Prostate gland (tissue), 2 donors: Measurements from ENCODE around the gene PLEKHO1. TPM values are rescaled to one million over a fixed set of nuclear protein-coding genes. Genes with fewer than 3 reads are reported as not detected.

ENCODE experiments used
- DNase-seq: peaks from one replicate; pipeline ENCODE4 v3.0.0-alpha.2; 2019; ENCODE audit warnings: low spot score
- H3K27ac ChIP-seq, 2 donors: fragments of 200-600 bp; sonication (generic); 2 replicates each; pipeline ENCODE4 v1.5.1; 2017 to 2019
- H3K27me3 ChIP-seq: fragments of 200-600 bp; sonication (generic); replicated peaks from 2 replicates; pipeline ENCODE4 v1.5.1; 2019; ENCODE audit not compliant: insufficient read depth
- H3K36me3 ChIP-seq, 2 donors: fragments of 200-600 bp; sonication (generic); 1 replicate in 1 of 2; 2 replicates in 1 of 2; pipeline versions ENCODE4 v1.5.1 to v1.8.1; 2017 to 2019
- H3K4me1 ChIP-seq: fragments of 200-600 bp; sonication (generic); replicated peaks from 2 replicates; pipeline ENCODE4 v1.5.1; 2019
- H3K4me3 ChIP-seq, 2 donors: fragments of 200-600 bp; sonication (generic); 2 replicates each; pipeline ENCODE4 v1.5.1; 2017 to 2019
- H3K9me3 ChIP-seq: fragments of 200-600 bp; sonication (generic); 2 replicates; pipeline ENCODE4 v1.5.1; 2017
- CTCF ChIP-seq, 4 experiments: fragments of 200-600 bp in 2 of 4; fragments of 450-650 bp in 2 of 4; sonication (generic) in 2 of 4; IDR thresholded peaks; 1 replicate in 3 of 4; 2 replicates in 1 of 4; pipeline ENCODE4 v1.5.1; 2016 to 2019; ENCODE audit warnings: antibody characterized with exemption in 4 of 4, mild to moderate bottlenecking in 2 of 4, moderate library complexity in 2 of 4
- POLR2A ChIP-seq: fragments of 450-650 bp; IDR thresholded peaks from one replicate; pipeline ENCODE4 v1.6.1; 2016; ENCODE audit warnings: antibody characterized with exemption, mild to moderate bottlenecking
- POLR2AphosphoS5 ChIP-seq: sonication (generic); formaldehyde crosslinking; IDR thresholded peaks from one replicate; pipeline ENCODE4 v1.6.1; 2017; ENCODE audit warnings: antibody characterized with exemption
- WGBS: methylation state at CpG from one replicate; pipeline ENCODE4 v1.1.5; 2018; 5-methylcytosine and 5-hydroxymethylcytosine counted together
- intact Hi-C: fragments of 100-400 bp; cut with DNase I; formaldehyde crosslinking; loops from one replicate; pipeline ENCODE4 v1.14.2; 2022
- total RNA-seq, 2 donors: library from RNA; depleted of rRNA; stranded (reverse); fragments of >200 nt; gene quantifications; one replicate each; pipeline ENCODE4 v1.1.0, GENCODE V29; 2016

PLEKHO1 gene
- total RNA-seq, 2 donors from 2014 or later: 33.1 to 75.0 TPM

DNA sequence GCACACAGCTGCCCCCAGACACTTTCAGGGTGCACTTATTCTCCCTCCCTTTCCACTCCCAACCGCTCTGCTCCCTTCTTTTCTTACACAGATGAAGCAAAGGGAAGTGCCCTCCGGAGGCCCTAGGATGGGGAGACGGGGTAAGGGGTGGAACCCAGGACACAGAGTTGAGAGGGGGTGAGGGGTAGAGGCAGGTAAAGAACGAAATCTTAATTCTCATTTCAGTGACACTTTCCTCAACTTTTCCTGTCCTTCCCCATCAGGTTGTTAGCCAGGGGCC lies 12.8 kb downstream of the PLEKHO1 start:
- no peaks in the 10 kb centered on the region for H3K4me1 ChIP-seq
- H3K9me3 ChIP-seq: no peaks in the 10 kb centered on the region
- peak overlapping the region; percentile 93 to 95 for H3K27ac ChIP-seq
- intact Hi-C loops: no loop called here
- 28% methylated on average over 4 of the region's 4 CpGs for WGBS
- H3K36me3 ChIP-seq: no peaks in the 10 kb centered on the region
- no peak for TF ChIP-seq POLR2A
- TF ChIP-seq POLR2AphosphoS5: no peak
- TF ChIP-seq CTCF (IDR thresholded peaks at IDR 0.05): no peak
- DNase-seq: no peak
- no peaks in the 10 kb centered on the region for H3K27me3 ChIP-seq
- H3K4me3 ChIP-seq: peak overlapping the region in 1 of 2 donors; percentile 24

DNA sequence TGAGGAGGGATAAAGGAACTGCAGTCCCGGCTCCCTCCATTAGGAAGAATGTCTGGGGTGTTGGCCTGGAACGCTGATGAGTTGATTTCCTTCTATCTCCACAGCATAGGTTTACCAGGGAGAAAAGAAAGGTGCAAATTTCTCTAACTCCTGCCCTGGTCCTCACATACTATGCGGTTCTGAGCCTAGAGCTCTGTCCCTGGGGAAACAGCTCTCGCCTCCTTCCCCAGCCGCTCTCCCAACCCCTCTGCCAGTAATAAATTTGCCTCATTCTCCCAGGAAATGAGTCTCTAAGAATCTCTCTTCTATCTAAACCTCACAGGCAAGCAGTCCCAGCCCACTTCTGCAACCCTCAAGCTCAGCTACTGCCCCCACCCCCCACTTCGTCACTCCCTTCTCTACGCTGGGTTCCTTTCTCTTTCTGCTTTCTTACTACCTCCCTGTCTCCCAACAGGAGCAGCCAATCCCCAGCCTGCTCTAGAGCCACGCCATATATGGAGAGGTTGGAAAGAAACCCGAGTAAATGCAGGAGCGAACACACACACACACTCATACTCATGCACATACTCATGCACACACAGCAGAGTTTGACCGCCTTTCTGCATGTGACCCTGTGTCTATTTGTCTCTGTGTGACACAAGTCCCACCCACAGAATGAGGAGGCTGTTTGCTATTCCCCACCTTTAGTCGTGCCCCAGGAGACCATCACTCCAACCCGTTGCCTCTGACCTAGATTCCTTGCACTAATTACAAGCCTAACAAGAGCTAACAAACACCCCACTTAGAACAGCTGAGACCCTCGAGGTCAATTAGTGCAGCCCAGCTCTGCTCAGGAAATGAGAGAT lies 13.4 kb downstream of the PLEKHO1 start:
- DNase-seq: peak; percentile 93
- Histone ChIP-seq H3K36me3 (no peaks in the 10 kb centered on the region), H3K27ac (peak overlapping the region; percentile 93 to 95), H3K9me3 (no peaks in the 10 kb centered on the region), H3K4me1 (no peaks in the 10 kb centered on the region), H3K4me3 (peak overlapping the region; percentile 20 to 24), H3K27me3 (no peaks in the 10 kb centered on the region)
- TF ChIP-seq CTCF (IDR thresholded peaks at IDR 0.05) (peak in 1 of 4 experiments; percentile 14), POLR2AphosphoS5 (peak; percentile 98), POLR2A (peak; percentile 85)
- intact Hi-C loops: no loop called here
- 8% methylated on average over 14 of the region's 14 CpGs for WGBS

GRCh38 chr1:150164224-150164623 lies 14.5 kb downstream of the PLEKHO1 start:
- intact Hi-C loops: no loop called here
- TF ChIP-seq POLR2AphosphoS5 (peak; percentile 4), CTCF (IDR thresholded peaks at IDR 0.05) (no peak)
- Histone ChIP-seq H3K27me3 (no peaks in the 10 kb centered on the region), H3K4me3 (no peak overlapping the region), H3K36me3 (no peaks in the 10 kb centered on the region), H3K27ac (peak overlapping the region; percentile 93 to 95), H3K4me1 (no peaks in the 10 kb centered on the region), H3K9me3 (no peaks in the 10 kb centered on the region)
- DNase-seq: no peak
- WGBS: 94% methylated on average over 5 of the region's 5 CpGs

GRCh38 chr1:150164779-150165178 lies 15.1 kb downstream of the PLEKHO1 start:
- Histone ChIP-seq H3K36me3 (no peaks in the 10 kb centered on the region), H3K27me3 (no peaks in the 10 kb centered on the region), H3K4me3 (no peak overlapping the region), H3K4me1 (no peaks in the 10 kb centered on the region), H3K9me3 (no peaks in the 10 kb centered on the region), H3K27ac (peak overlapping the region in 1 of 2 donors; percentile 93)
- intact Hi-C loops: loop anchor here (5.0 kb wide), 1 partner anchor 202 kb away; no protein-coding TSS in a partner anchor
- no peak for DNase-seq
- no peak for TF ChIP-seq POLR2AphosphoS5
- no peak for TF ChIP-seq CTCF (IDR thresholded peaks at IDR 0.05)
- WGBS: 80% methylated on average over 5 of the region's 5 CpGs
